Fibroblast of gingiva (primary cell): ENCODE data around the gene TMEM101.
"Not testable (repeated sequence)": the region's sequence is repeated elsewhere in the genome, so short reads cannot be mapped to it uniquely, and the experiment has no call there.

Experiments used
- DNase-seq: peaks from one replicate; pipeline ENCODE4 v3.0.0-alpha.2; 2011; ENCODE audit warnings: low read depth

TMEM101 gene

GRCh38 chr17:44024271-44024663 is 9.5 kb upstream of the TMEM101 start:
- DNase-seq: no peak

GRCh38 chr17:44023545-44024270 is 8.9 kb upstream of the TMEM101 start:
- no peak for DNase-seq

- DNase-seq: no peak
Observed at GRCh38 chr17:44022246-44022645, 7.5 kb upstream of the TMEM101 start.

GRCh38 chr17:44021227-44021626 is 6.5 kb upstream of the TMEM101 start:
- not testable (repeated sequence) for DNase-seq

GRCh38 chr17:44014133-44014436 is 678 bp downstream of the TMEM101 start:
- DNase-seq: no peak

GRCh38 chr17:44012874-44013273 is 1.9 kb downstream of the TMEM101 start:
- no peak for DNase-seq

GRCh38 chr17:44012391-44012790 is 2.4 kb downstream of the TMEM101 start:
- DNase-seq: no peak

GRCh38 chr17:44011876-44012275 is 2.9 kb downstream of the TMEM101 start:
- no peak for DNase-seq

- peak; percentile 96 for DNase-seq
Observed at GRCh38 chr17:44010966-44011647, 3.7 kb downstream of the TMEM101 start.

- no peak for DNase-seq
Observed at GRCh38 chr17:44008205-44008909, 6.4 kb downstream of the TMEM101 start.

- DNase-seq: peak; percentile 63
Observed at GRCh38 chr17:44007346-44008204, 7.2 kb downstream of the TMEM101 start.

- peak; percentile 98 for DNase-seq
Observed at GRCh38 chr17:44006598-44007345, 8.0 kb downstream of the TMEM101 start.

GRCh38 chr17:44006272-44006597 is 8.5 kb downstream of the TMEM101 start:
- DNase-seq: no peak

GRCh38 chr17:44005527-44006271 is 9.1 kb downstream of the TMEM101 start:
- DNase-seq: peak; percentile 29

- DNase-seq: no peak
Observed at GRCh38 chr17:44004761-44005526, 9.8 kb downstream of the TMEM101 start.

GRCh38 chr17:44004077-44004760 is 10.5 kb downstream of the TMEM101 start, which contains the start of gene NAGS:
NAGS (plus strand) TSS chr17:44004622; CDS start chr17:44004664, 42 bp downstream.
- no peak for DNase-seq

GRCh38 chr17:44002141-44002848 is 12.5 kb downstream of the TMEM101 start:
- DNase-seq: peak; percentile 90

GRCh38 chr17:44001461-44001920 is 13.3 kb downstream of the TMEM101 start:
- DNase-seq: no peak
